ENCODE results near the gene HLX. TPM values are rescaled to one million over a fixed set of nuclear protein-coding genes. Genes with fewer than 3 reads are reported as not detected.

The HLX gene
- total RNA-seq, 1 donor: 9.0 TPM

GRCh38 chr1:220914283-220915116 lies 35.3 kb downstream of the HLX start:
- no peaks in the 10 kb centered on the region for H4K20me1 ChIP-seq (ENCODE audit: insufficient read depth, low read length)
- H3K4me3 ChIP-seq (ENCODE audit: insufficient read depth, low read length): no peak overlapping the region
- no peaks in the 10 kb centered on the region for H3K9me3 ChIP-seq (ENCODE audit: low read depth, low read length)
- H3K36me3 ChIP-seq (ENCODE audit: insufficient read depth, low read length): no peaks in the 10 kb centered on the region
- H3K4me1 ChIP-seq (ENCODE audit: insufficient read depth, low read length): no peaks in the 10 kb centered on the region
- peak overlapping the region; percentile 12 for H2AFZ ChIP-seq (ENCODE audit: low read length)
- H3K4me2 ChIP-seq (ENCODE audit: insufficient read depth, low read length): no peak overlapping the region
- no peak overlapping the region for H3K27ac ChIP-seq (ENCODE audit: low read depth, low read length)
- no peak for TF ChIP-seq CTCF (IDR thresholded peaks at IDR 0.05; ENCODE audit: extremely low read depth, low read depth, low read length)
- H3K27me3 ChIP-seq (ENCODE audit: insufficient read depth, low read length): no peaks in the 10 kb centered on the region
- no peak for DNase-seq (ENCODE audit: insufficient read length, low spot score, missing footprints)
- no peaks in the 10 kb centered on the region for H3K79me2 ChIP-seq (ENCODE audit: insufficient read depth, low read length)

- Histone ChIP-seq H3K27me3 (ENCODE audit: insufficient read depth, low read length) (no peaks in the 10 kb centered on the region), H3K4me3 (ENCODE audit: insufficient read depth, low read length) (no peak overlapping the region), H3K4me1 (ENCODE audit: insufficient read depth, low read length) (no peaks in the 10 kb centered on the region), H3K4me2 (ENCODE audit: insufficient read depth, low read length) (no peak overlapping the region), H4K20me1 (ENCODE audit: insufficient read depth, low read length) (no peaks in the 10 kb centered on the region), H2AFZ (ENCODE audit: low read length) (no peak overlapping the region), H3K9me3 (ENCODE audit: low read depth, low read length) (no peaks in the 10 kb centered on the region), H3K36me3 (ENCODE audit: insufficient read depth, low read length) (no peaks in the 10 kb centered on the region), H3K79me2 (ENCODE audit: insufficient read depth, low read length) (no peaks in the 10 kb centered on the region), H3K27ac (ENCODE audit: low read depth, low read length) (no peak overlapping the region)
- DNase-seq (ENCODE audit: insufficient read length, low spot score, missing footprints): no peak
- no peak for TF ChIP-seq CTCF (IDR thresholded peaks at IDR 0.05; ENCODE audit: extremely low read depth, low read depth, low read length)
Measured at GRCh38 chr1:220915117-220915440, 35.8 kb downstream of the HLX start.

GRCh38 chr1:220915954-220916353 lies 36.7 kb downstream of the HLX start:
- no peaks in the 10 kb centered on the region for H3K27me3 ChIP-seq (ENCODE audit: insufficient read depth, low read length)
- no peaks in the 10 kb centered on the region for H4K20me1 ChIP-seq (ENCODE audit: insufficient read depth, low read length)
- H3K4me3 ChIP-seq (ENCODE audit: insufficient read depth, low read length): no peak overlapping the region
- no peaks in the 10 kb centered on the region for H3K9me3 ChIP-seq (ENCODE audit: low read depth, low read length)
- no peak overlapping the region for H3K27ac ChIP-seq (ENCODE audit: low read depth, low read length)
- H3K36me3 ChIP-seq (ENCODE audit: insufficient read depth, low read length): no peaks in the 10 kb centered on the region
- no peak for TF ChIP-seq CTCF (IDR thresholded peaks at IDR 0.05; ENCODE audit: extremely low read depth, low read depth, low read length)
- no peak overlapping the region for H3K4me2 ChIP-seq (ENCODE audit: insufficient read depth, low read length)
- H3K79me2 ChIP-seq (ENCODE audit: insufficient read depth, low read length): no peaks in the 10 kb centered on the region
- no peak overlapping the region for H2AFZ ChIP-seq (ENCODE audit: low read length)
- no peak for DNase-seq (ENCODE audit: insufficient read length, low spot score, missing footprints)
- no peaks in the 10 kb centered on the region for H3K4me1 ChIP-seq (ENCODE audit: insufficient read depth, low read length)

GRCh38 chr1:220917101-220917500 lies 37.9 kb downstream of the HLX start:
- TF ChIP-seq CTCF (IDR thresholded peaks at IDR 0.05; ENCODE audit: extremely low read depth, low read depth, low read length): no peak
- H3K36me3 ChIP-seq (ENCODE audit: insufficient read depth, low read length): no peaks in the 10 kb centered on the region
- no peak for DNase-seq (ENCODE audit: insufficient read length, low spot score, missing footprints)

More at GRCh38 chr1:220917101-220917500, 37.9 kb downstream of the HLX start:
- no peaks in the 10 kb centered on the region for H3K4me1 ChIP-seq (ENCODE audit: insufficient read depth, low read length)
- no peak overlapping the region for H2AFZ ChIP-seq (ENCODE audit: low read length)
- H3K4me2 ChIP-seq (ENCODE audit: insufficient read depth, low read length): no peak overlapping the region
- H3K27ac ChIP-seq (ENCODE audit: low read depth, low read length): no peak overlapping the region
- H3K4me3 ChIP-seq (ENCODE audit: insufficient read depth, low read length): no peak overlapping the region
- no peaks in the 10 kb centered on the region for H3K27me3 ChIP-seq (ENCODE audit: insufficient read depth, low read length)
- no peaks in the 10 kb centered on the region for H4K20me1 ChIP-seq (ENCODE audit: insufficient read depth, low read length)
- no peaks in the 10 kb centered on the region for H3K79me2 ChIP-seq (ENCODE audit: insufficient read depth, low read length)
- H3K9me3 ChIP-seq (ENCODE audit: low read depth, low read length): no peaks in the 10 kb centered on the region
